RKO (cell line): Measurements from ENCODE around the gene KDF1.
"Not testable (repeated sequence)": the region's sequence is repeated elsewhere in the genome, so short reads cannot be mapped to it uniquely, and the experiment has no call there.

Source experiments
- DNase-seq: peaks from one replicate; pipeline ENCODE4 v3.0.0-alpha.2; 2016; ENCODE audit warnings: low spot score

Gene KDF1

DNA sequence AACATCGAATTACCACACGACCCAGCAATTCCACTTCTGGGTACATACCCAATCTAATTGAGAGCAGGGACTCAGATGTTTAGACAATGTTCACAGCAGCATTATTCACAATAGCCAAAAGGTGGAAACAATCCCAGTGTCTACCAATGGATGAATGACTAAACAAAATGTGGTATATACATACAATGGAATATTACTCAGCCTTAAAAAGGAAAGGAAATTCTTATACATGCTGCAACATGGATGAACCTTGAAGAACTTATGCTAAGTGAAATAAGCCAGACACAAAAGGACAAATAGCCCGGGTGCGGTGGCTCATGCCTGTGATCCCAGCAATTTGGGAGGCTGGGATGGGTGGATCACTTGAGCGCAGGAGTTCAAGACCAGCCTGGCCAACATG is 6.9 kb downstream of the KDF1 start:
- no peak for DNase-seq

GRCh38 chr1:26951821-26952497 is 8.3 kb downstream of the KDF1 start:
- DNase-seq = no peak

- no peak for DNase-seq
Observed at GRCh38 chr1:26951216-26951615, 9.1 kb downstream of the KDF1 start.

- DNase-seq = no peak
Observed at GRCh38 chr1:26950602-26951001, 9.7 kb downstream of the KDF1 start.

DNA sequence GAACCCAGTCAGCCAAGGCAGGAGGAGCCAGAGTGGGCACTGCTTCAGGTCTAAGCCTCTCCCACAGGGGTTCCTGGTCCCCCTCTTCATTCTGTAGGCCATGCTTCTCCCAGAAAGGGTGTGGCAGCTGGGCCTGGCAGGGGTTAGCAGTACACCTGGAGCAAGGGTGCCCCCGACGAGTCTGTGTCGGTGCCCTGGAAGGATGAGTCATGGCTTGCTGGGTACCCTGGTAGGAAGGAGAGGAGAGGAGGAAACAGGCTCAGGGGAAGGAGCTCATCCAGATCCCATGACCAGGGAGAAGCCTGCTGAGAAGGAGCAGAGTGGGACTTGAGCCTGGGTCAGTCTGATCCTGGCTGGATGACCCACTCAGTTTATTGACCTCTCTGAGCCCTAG is 10.3 kb downstream of the KDF1 start:
- no peak for DNase-seq

DNA sequence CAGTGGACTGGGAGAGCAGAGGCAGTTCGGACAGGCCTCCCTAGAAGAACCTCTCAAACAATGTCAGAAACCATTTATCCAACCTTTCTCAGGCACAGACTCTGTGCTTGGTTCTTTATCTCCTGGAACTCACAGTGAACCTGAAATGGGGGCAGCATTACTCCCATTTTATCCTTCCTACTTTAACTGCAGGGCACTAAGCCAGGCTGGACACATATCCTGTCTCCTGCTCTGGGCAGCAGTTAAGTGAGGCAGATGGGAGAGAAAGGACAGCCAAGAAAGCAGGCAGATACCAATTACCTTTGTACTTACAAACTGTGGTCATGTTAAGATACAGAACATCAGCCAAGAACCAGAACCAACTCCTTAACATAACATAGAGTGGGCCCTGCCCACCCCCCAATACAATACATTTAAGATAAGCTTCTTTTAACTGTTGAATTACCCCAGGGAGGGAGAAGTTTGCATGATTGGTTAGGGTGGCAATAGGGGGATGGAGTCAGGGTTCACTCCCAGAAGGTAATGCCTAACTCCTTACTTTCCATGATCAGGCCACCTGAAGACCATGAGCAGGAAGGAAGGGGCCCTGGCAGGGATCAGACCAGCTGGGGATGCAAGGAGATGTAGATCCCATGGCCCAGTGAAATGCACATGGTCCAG is 10.9 kb downstream of the KDF1 start:
- DNase-seq = no peak

GRCh38 chr1:26948725-26949057 is 11.6 kb downstream of the KDF1 start:
- DNase-seq = not testable (repeated sequence)

DNA sequence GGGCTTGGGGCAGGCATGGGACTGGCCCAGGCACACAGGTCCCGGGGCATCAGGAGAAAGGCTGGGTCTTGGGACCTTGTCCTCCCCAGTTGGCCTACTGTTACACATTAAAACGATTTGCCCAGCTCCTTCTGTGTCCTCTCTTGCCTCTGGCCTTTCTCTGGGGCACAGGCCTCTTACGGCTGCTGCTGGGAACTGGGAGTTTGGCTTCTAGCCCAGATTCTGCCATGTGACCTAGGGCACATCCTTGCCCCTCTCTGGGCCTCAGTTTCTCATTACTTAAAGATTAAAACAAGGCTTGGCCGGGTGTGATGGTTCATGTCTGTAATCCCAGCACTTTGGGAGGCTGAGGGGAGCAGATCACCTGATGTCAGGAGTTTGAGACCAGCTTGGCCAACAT is 14.0 kb downstream of the KDF1 start:
- no peak for DNase-seq

DNA sequence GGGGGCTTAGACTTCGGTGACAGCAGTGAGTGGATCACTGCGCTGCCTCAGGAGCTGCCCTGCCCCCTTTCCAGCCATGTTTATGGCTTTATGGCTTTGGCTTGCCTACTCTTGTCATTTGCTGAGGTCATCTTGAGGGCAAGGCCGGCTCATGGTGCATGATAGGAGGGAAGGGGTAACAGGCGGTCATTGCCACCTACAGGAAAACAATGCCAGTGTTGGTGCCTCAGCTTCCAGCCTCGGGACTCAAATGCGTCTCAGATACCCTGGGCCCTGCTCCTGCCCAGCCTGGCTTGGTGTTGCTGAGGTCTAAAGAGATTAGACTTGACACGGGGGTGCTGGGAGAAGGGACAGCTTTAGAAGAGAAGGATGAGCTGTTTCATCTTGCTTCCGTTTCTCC is 14.5 kb downstream of the KDF1 start:
- DNase-seq = no peak

DNA sequence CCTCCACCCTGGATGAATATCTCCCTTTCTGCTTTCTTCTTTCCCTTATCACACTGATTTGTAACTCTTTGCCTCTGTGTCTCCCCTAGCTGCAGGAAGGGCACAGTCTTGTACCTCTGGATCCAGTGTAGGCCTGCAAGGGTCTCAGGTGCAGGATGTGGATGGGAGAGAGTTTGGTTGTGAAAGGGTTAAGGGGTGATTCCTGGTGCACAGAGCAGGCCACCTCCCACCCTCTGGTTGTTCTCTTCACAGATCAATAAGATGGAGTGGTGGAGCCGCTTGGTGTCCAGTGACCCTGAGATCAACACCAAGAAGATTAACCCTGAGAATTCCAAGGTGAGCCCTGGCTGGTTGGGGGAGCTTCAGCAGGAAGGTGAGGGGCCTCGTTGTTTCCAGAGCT is 15.1 kb downstream of the KDF1 start:
- DNase-seq = no peak

- no peak for DNase-seq
Observed at GRCh38 chr1:26942656-26943055, 17.6 kb downstream of the KDF1 start.

DNA sequence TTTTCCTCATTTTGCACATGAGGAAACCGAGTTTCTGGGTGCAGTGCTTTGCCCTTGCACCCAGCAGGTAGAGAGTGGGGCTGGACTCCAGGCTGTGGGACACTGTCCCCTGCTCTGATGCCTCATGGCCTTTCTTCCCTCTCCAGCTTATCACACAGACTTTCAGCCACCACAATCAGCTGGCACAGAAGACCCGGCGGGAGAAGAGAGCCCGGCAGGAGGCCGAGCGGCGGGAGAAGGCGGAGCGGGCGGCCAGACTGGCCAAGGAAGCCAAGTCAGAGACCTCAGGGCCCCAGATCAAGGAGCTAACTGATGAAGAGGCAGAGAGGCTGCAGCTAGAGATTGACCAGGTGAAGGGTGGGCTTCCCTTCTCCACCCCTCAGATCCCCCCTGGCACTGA is 19.0 kb downstream of the KDF1 start:
- no peak for DNase-seq

GRCh38 chr1:26938659-26939025 is 21.6 kb downstream of the KDF1 start:
- DNase-seq = no peak

- DNase-seq = no peak
Observed at GRCh38 chr1:26938004-26938658, 22.1 kb downstream of the KDF1 start.

- DNase-seq = no peak
Observed at GRCh38 chr1:26936823-26937222, 23.4 kb downstream of the KDF1 start.

DNA sequence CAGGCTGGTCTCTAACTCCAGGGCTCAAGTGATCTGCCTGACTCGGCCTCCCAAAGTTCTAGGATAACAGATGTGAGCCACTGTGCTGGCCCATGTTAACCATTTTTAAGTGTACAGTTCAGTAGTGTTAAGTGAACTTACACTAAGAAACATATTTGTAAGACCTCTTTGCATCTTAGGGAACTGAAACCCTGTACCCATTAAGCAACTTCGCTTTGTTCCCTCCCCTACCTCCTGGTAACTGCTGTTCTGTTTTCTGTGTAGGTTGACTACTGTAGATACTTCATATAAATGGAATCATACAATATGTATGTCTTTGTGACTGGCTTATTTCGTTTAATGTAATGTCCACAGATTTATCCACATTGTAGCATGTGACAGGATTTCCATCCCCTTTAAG is 27.7 kb downstream of the KDF1 start:
- no peak for DNase-seq

GRCh38 chr1:26923711-26924110 is 36.6 kb downstream of the KDF1 start:
- DNase-seq = peak; percentile 97

DNA sequence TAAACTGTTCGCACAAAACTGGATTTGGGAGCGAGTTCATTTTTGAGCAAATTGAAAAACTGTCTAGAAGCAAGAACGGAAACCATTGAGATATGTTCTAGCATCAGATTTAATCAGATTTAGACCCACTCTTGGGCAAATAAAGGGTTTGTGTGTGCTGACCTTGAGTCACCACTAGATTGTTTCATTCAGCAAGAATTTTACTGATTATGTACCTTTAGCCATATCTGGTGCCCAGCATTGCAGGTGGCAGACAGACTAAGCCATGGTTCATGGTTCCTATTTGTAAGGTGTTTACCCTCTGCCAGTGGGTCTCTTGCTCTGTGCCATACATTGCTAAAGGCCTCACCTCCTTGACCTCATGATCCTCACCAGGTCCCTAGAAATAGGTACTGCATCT is 37.4 kb downstream of the KDF1 start:
- peak; percentile 72 for DNase-seq

DNA sequence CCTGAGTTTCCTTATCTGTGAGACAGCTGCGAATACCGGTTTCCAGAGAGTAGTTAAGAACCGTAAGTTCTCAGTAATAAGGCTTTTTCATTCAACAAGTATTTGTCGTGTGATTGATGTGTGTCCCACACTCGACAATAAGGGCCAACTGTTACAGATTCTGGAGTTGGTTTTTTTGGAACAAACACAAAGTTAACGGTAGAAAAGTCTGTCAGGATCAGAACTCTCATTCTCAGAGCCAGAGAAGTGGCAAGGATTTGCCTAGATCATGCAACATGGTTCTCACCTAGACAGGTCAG is 37.9 kb downstream of the KDF1 start:
- DNase-seq = no peak

- DNase-seq = peak; percentile 97
Observed at GRCh38 chr1:26921540-26922430, 38.5 kb downstream of the KDF1 start, which contains the start of gene NUDC. Gene NUDC, plus strand, starts transcription at chr1:26921743. Its CDS starts 106 bp downstream, at chr1:26921849.

- DNase-seq = no peak
Observed at GRCh38 chr1:26921126-26921539, 39.1 kb downstream of the KDF1 start.

DNA sequence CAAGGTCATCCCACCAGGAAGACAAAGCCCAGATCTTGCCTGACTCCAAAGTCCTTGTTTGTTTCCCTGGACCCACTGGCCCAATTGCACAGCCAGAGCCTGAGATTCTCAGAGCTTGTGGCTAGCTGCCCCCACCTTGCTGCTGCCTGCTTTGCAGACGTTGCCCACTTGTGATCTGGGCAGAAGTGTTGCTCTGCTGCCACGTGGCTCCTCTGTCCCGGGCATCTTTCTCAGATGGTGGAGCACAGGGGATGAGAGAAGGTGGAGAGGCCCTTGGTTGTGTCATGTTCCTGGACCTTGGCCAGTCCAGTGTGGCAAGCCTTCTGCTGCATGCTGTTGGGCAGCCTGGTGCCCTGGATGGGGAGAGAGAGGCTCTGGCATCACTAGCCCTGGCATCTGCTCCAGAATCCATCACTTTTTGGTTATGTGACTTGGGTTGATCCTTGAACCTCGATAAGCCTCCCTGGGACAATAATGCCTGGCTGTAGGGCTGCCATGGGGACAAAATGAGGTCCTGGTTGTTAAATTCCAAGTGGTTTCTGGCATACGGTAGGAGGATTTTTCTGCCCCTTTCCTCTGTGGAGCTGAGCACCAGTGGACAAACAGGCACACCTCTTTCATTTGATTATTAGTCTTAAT is 44.9 kb downstream of the KDF1 start:
- DNase-seq = no peak
